ENCODE measurements around the gene SLC13A5.
"Not testable (repeated sequence)": the region's sequence is repeated elsewhere in the genome, so short reads cannot be mapped to it uniquely, and the experiment has no call there.

SLC13A5 gene

GRCh38 chr17:6660101-6660500 lies 53.1 kb downstream of the SLC13A5 start:
- no peak for DNase-seq (ENCODE audit: low read depth)
- TF ChIP-seq, protein P1, sequence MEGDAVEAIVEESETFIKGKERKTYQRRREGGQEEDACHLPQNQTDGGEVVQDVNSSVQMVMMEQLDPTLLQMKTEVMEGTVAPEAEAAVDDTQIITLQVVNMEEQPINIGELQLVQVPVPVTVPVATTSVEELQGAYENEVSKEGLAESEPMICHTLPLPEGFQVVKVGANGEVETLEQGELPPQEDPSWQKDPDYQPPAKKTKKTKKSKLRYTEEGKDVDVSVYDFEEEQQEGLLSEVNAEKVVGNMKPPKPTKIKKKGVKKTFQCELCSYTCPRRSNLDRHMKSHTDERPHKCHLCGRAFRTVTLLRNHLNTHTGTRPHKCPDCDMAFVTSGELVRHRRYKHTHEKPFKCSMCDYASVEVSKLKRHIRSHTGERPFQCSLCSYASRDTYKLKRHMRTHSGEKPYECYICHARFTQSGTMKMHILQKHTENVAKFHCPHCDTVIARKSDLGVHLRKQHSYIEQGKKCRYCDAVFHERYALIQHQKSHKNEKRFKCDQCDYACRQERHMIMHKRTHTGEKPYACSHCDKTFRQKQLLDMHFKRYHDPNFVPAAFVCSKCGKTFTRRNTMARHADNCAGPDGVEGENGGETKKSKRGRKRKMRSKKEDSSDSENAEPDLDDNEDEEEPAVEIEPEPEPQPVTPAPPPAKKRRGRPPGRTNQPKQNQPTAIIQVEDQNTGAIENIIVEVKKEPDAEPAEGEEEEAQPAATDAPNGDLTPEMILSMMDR (IDR thresholded peaks at IDR 0.05; ENCODE audit: control insufficient read depth, extremely low read depth, insufficient read depth) = no peak
- no peak overlapping the region for H3K4me3 ChIP-seq (ENCODE audit: low read depth, low read length)

- H3K4me3 ChIP-seq (ENCODE audit: low read depth, low read length); DNase-seq (ENCODE audit: low read depth): not testable (repeated sequence)
Observed at GRCh38 chr17:6658411-6658810, 54.8 kb downstream of the SLC13A5 start.

GRCh38 chr17:6657633-6658287 lies 55.4 kb downstream of the SLC13A5 start:
- no peak overlapping the region for H3K4me3 ChIP-seq (ENCODE audit: low read depth, low read length)
- no peak for DNase-seq (ENCODE audit: low read depth)
- TF ChIP-seq, protein P1 (IDR thresholded peaks at IDR 0.05; ENCODE audit: control insufficient read depth, extremely low read depth, insufficient read depth) = no peak

DNA sequence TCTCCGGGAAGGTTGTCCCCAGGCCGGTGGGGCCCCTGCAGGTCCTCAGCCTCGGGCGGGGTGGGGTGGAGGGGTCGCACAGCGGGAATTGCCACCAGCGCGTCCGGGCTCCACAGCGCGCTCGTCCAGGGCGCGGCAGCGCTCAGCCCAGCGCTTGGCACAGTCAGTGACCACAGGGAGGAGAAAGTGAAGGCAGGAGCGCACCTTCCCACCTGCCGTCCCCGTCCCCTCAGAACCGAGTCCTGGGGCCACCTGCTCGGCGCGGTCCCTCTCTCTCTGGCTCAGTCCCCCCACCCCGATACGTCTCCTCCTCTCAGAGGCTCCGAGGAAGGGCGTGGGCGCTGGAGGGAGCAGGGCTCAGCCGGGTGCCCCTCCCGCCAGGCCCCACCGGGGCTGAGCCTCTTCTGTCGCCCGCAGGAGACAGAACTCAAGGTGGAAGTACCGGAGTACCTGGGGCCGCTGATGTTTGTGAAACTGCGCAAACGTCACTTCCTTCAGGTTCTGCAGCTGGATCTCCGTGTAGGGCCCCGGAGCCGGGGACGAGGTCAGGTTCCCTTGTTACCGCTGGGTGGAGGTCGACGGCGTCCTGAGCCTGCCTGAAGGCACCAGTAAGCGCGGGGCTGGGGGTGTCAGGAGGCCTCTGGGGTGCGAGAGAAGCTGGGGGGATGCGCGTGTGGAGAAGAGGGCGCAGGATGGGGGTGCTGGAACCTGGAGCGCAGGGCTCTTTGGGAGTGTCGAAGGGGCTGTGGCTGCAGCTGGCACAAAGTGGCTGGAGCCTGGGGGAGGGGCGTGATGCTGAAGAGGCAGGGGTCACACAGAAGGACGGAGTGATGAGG lies 56.2 kb downstream of the SLC13A5 start:
- peak overlapping the region; percentile 39 for H3K4me3 ChIP-seq (ENCODE audit: low read depth, low read length)
- not testable (repeated sequence) for DNase-seq (ENCODE audit: low read depth)

DNA sequence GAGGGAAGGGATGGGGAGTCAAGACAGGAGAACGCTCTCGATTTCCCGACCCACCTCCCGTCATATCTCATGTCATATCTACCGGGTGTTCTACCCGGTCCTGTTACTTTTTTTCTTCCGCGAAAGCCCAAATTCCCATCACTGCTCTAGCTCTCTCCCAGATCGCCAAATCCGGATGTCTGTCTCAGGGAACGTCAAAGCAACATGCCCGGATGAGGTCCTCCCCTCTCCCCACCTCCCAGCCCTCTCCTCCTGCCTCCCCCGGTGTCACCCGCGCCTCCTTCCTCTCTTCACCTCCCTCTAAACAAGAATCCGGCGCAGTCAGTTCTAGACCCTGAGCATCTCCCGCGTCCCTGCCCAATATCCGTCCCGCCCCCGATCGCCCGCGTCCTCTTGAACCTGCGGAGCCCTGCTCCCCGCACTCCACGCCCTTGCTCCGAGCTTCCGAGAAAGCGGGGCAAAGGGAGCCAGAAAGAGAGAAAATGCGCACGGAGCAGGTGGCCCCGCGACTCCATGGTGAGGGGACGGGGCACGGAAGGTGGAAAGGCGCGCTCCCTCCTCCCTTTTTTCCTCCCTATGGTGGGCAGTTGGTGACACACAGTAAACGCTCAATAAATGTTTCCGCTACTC lies 57.3 kb downstream of the SLC13A5 start:
- not testable (repeated sequence) for H3K4me3 ChIP-seq (ENCODE audit: low read depth, low read length)

GRCh38 chr17:6654841-6655731 lies 58.1 kb downstream of the SLC13A5 start:
- TF ChIP-seq, protein P1 (IDR thresholded peaks at IDR 0.05; ENCODE audit: control insufficient read depth, extremely low read depth, insufficient read depth) = no peak
- H3K4me3 ChIP-seq (ENCODE audit: low read depth, low read length) = no peak overlapping the region
- DNase-seq (ENCODE audit: low read depth) = no peak

More for the DNA sequence above, 57.3 kb downstream of the SLC13A5 start:
- DNase-seq (ENCODE audit: low read depth) = not testable (repeated sequence)

GRCh38 chr17:6651919-6652452 lies 61.2 kb downstream of the SLC13A5 start:
- no peak for DNase-seq (ENCODE audit: low read depth)
- peak overlapping the region; percentile 86 for H3K4me3 ChIP-seq (ENCODE audit: low read depth, low read length)
- TF ChIP-seq, protein P1 (IDR thresholded peaks at IDR 0.05; ENCODE audit: control insufficient read depth, extremely low read depth, insufficient read depth) = no peak

Measured in LNCaP clone FGC (cell line).